ENCODE measurements around the gene TEKT2.
A peak's percentile ranks its signal among the peaks of the same experiment; 100 is the strongest.

Gene TEKT2

DNA sequence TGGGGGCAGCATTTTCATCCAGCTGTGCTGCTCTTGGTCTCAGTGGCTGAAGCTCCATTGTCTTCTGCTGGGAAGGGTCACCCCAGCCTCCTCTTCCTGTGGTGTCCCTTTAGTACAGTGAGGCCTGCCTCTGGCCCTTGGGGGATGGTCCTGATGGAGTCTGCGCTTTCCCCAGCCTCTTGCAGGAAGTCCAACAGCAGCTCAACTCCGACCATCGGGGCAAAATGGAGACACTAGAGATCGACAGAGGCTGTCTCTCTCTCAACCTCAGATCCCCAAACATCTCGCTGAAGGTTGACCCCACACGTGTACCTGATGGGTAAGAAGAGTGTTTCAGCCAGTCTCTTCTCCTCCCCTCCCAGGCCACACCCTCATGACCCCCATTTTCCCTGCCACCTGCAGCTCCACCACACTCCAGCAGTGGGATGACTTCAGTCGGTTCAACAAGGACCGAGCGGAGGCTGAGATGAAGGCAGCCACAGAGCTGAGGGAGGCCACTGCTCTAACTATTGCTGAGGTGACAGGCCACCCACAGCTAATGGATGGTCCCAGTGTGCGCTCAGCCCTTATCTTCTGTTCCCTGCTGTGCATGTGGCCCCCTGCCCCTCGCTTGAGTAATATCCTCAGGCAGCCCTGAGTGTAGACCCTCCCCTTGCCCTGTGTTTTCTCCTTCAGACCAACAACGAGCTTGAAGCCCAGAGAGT lies 2.8 kb downstream of the TEKT2 start:
- no peak for TF ChIP-seq CTCF (conservative IDR thresholded peaks at IDR 0.05; ENCODE audit: low read length)
- no peak for DNase-seq (ENCODE audit: low read depth)
- no peak overlapping the region for H3K4me3 ChIP-seq (ENCODE audit: low read length)

DNA sequence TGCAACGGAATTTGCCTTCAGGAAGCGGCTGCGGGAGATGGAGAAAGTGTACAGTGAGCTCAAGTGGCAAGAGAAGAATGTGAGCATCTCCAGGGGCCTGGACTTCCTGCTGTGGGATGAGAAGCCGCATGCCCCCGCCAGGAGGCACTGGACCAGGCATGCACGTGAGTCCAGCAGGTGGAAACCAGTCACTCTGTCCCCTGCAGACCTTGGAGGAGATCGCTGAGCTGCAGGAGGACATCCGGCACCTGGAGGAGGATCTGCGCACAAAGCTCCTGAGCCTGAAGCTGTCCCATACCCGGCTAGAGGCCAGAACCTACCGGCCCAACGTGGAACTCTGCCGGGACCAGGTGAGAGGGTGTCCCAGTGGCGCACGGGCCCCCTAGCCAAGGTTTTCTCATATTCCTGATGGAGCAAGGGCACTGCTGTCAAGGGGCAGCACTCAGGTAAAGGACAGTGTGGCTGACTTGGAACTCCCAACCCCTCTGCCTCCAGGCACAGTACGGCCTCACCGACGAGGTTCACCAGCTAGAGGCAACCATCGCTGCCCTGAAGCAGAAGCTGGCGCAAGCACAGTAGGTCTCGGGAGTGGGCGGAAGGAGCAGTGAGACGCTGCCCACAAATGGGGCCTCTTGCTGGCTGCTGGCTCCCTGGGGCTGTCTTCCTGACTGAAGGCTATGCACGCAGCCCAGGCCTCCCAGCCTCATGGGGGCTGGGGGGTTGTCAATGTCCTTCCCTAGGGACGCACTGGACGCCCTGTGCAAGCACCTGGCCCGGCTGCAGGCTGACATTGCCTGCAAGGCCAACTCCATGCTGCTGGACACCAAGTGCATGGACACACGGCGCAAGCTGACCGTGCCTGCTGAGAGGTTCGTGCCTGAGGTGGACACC lies 3.6 kb downstream of the TEKT2 start:
- DNase-seq (ENCODE audit: low read depth) = no peak
- H3K4me3 ChIP-seq (ENCODE audit: low read length) = no peak overlapping the region

DNA sequence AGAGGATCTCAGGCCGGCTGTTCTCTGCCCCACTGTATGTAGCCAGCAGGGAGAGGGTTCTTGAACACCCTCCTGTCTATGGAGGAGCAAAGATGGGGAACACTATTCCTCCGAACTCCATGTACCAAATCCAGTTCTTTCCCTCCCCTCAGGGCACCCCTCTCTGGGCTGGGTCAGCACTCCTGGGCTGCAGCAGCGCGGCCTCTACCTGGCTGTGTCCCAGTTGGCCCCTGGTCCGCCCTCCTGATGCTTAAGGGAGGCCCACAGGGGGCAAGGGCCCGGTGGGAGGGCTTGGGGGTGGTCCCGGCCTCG lies 4.3 kb downstream of the TEKT2 start:
- H3K4me3 ChIP-seq (ENCODE audit: low read length) = peak overlapping the region; percentile 73
- no peak for DNase-seq (ENCODE audit: low read depth)
- TF ChIP-seq CTCF (conservative IDR thresholded peaks at IDR 0.05; ENCODE audit: low read length) = no peak

More for the DNA sequence above, 3.6 kb downstream of the TEKT2 start:
- no peak for TF ChIP-seq CTCF (conservative IDR thresholded peaks at IDR 0.05; ENCODE audit: low read length)

GRCh38 chr1:36088577-36089392 lies 4.9 kb downstream of the TEKT2 start, which contains the start of gene ADPRS:
TSS of gene ADPRS (plus strand) at chr1:36088892. CDS start at chr1:36088905, 13 bp downstream.
- H3K4me3 ChIP-seq (ENCODE audit: low read length) = peak within 1 kb of the TSS; percentile 73
- TF ChIP-seq CTCF (conservative IDR thresholded peaks at IDR 0.05; ENCODE audit: low read length) = peak; percentile 73
- peak; percentile 91 for DNase-seq (ENCODE audit: low read depth)

DNA sequence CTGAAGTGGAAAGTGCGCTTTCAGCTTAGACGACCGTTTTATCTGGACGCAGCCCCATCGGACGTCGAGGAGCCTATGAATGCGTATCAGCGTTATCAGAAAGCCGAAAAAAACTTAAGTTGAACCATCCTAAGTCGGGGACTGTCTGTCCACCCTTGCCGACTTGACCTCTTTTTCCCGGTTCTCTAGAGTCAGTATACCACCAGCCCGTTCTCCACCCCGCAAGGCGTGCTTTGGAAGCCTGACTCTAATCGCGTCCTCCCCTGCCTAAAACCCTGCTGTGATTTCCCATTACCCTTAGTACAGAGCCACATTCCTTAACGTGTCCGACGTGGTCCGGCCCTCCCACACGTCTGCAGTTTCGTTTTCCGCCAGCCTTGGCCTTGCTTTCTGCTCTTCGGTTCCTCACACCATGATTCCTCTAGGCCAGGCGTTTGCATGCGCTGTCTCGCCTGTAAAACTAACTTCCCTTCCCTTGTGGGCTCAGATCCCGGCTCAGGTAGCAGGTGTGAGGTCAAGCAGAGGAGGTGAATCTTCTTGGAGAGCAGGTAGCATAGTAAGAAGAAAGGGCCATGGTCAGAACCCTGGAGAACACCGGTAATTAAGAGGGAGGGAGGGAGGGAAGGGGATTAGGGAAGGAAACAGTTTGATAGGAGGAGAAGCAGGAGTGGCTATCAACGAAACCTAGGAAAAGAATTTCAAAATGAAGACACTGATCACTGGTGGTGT lies 5.7 kb downstream of the TEKT2 start:
- peak; percentile 58 for DNase-seq (ENCODE audit: low read depth)
- no peak for TF ChIP-seq CTCF (conservative IDR thresholded peaks at IDR 0.05; ENCODE audit: low read length)
- peak overlapping the region; percentile 73 for H3K4me3 ChIP-seq (ENCODE audit: low read length)

- no peak for TF ChIP-seq CTCF (conservative IDR thresholded peaks at IDR 0.05; ENCODE audit: low read length)
- no peak for DNase-seq (ENCODE audit: low read depth)
- no peak overlapping the region for H3K4me3 ChIP-seq (ENCODE audit: low read length)
These were observed 7.2 kb downstream of the TEKT2 start for GRCh38 chr1:36091141-36091540.

All from AG10803 (cell line).